ENCODE measurements around the gene GRID2IP.

Gene GRID2IP

GRCh38 chr7:6562106-6562505 lies 10.8 kb upstream of the GRID2IP start:
- no peak for DNase-seq (ENCODE audit: low read depth)

GRCh38 chr7:6559896-6560295 lies 8.6 kb upstream of the GRID2IP start:
- DNase-seq (ENCODE audit: low read depth): no peak

GRCh38 chr7:6558837-6559236 lies 7.6 kb upstream of the GRID2IP start:
- no peak for DNase-seq (ENCODE audit: low read depth)

- no peak for DNase-seq (ENCODE audit: low read depth)
Observed at GRCh38 chr7:6556196-6556595, 4.9 kb upstream of the GRID2IP start.

- DNase-seq (ENCODE audit: low read depth): no peak
Observed at GRCh38 chr7:6554848-6555247, 3.6 kb upstream of the GRID2IP start.

- DNase-seq (ENCODE audit: low read depth): no peak
Observed at GRCh38 chr7:6553448-6554044, 2.3 kb upstream of the GRID2IP start.

- no peak for DNase-seq (ENCODE audit: low read depth)
Observed at GRCh38 chr7:6547400-6547799, 3.9 kb downstream of the GRID2IP start.

GRCh38 chr7:6546498-6547251 lies 4.6 kb downstream of the GRID2IP start:
- no peak for DNase-seq (ENCODE audit: low read depth)

- DNase-seq (ENCODE audit: low read depth): no peak
Observed at GRCh38 chr7:6545398-6546126, 5.7 kb downstream of the GRID2IP start.

- no peak for DNase-seq (ENCODE audit: low read depth)
Observed at GRCh38 chr7:6542368-6542767, 8.9 kb downstream of the GRID2IP start.

- DNase-seq (ENCODE audit: low read depth): no peak
Observed at GRCh38 chr7:6536262-6537260, 14.7 kb downstream of the GRID2IP start.

- DNase-seq (ENCODE audit: low read depth): no peak
Observed at GRCh38 chr7:6533893-6534495, 17.3 kb downstream of the GRID2IP start.

- no peak for DNase-seq (ENCODE audit: low read depth)
Observed at GRCh38 chr7:6532516-6532915, 18.7 kb downstream of the GRID2IP start.

GRCh38 chr7:6531492-6532279 lies 19.6 kb downstream of the GRID2IP start:
- no peak for DNase-seq (ENCODE audit: low read depth)

GRCh38 chr7:6530626-6531491 lies 20.4 kb downstream of the GRID2IP start:
- peak; percentile 63 for DNase-seq (ENCODE audit: low read depth)

- DNase-seq (ENCODE audit: low read depth): no peak
Observed at GRCh38 chr7:6529643-6530042, 21.6 kb downstream of the GRID2IP start.

- DNase-seq (ENCODE audit: low read depth): no peak
Observed at GRCh38 chr7:6528401-6529130, 22.7 kb downstream of the GRID2IP start.

- no peak for DNase-seq (ENCODE audit: low read depth)
Observed at GRCh38 chr7:6526997-6527378, 24.3 kb downstream of the GRID2IP start.
